ENCODE data around the gene TBC1D25. TPM values are rescaled to one million over a fixed set of nuclear protein-coding genes. Genes with fewer than 3 reads are reported as not detected.

TBC1D25 gene
- total RNA-seq, 1 experiment from 2014 or later, result 7.5 TPM

DNA sequence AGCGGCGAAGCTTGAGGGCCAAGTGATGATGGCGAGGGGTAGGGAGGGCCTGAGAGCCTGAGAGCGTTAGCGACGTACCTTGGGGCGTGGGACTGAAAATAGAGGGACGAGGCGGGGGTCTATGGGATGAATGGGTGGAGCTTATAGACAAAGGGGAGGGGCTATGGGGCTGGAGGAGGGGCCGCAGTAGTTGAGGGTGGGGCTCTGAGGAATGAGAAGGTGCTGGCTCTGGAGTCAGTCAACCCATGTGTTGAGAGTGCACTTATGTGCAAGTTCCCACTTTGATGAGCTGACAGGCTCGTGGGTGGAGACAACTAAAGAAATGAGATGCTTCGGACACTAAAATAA, 488 bp downstream of the TBC1D25 start:
- ChIA-PET POLR2A (no interaction called here), CTCF (interaction anchor here (0.8 to 1.2 kb wide), 3 partner anchors 8 to 17 kb away, joined by 3 to 4 read pairs (median 4); no protein-coding TSS in a partner anchor)
- Mint-ChIP-seq H3K9me3 (no peaks in the 10 kb centered on the region), H3K27me3 (ENCODE audit: low read depth) (no peaks in the 10 kb centered on the region), H3K4me3 (peak overlapping the region; percentile 84), H3K27ac (peak overlapping the region; percentile 90), H3K36me3 (peaks cover 3% of the 10 kb centered on the region), H3K4me1 (peaks cover 7% of the 10 kb centered on the region)
- ATAC-seq, result peak; percentile 74
- no peak for TF ChIP-seq ELF4 (CRISPR knock-in tag; IDR thresholded peaks at IDR 0.05; ENCODE audit: low read depth)
- no peak for TF ChIP-seq ZNF138 (CRISPR knock-in tag; conservative IDR thresholded peaks at IDR 0.05)
- DNase-seq (ENCODE audit: low spot score), result peak; percentile 51

GRCh38 chrX:48540480-48540879, 966 bp downstream of the TBC1D25 start:
- peaks cover 7% of the 10 kb centered on the region for H3K4me1 Mint-ChIP-seq
- TF ChIP-seq SOX15 (CRISPR knock-in tag; IDR thresholded peaks at IDR 0.05), result no peak
- no peak for TF ChIP-seq MLX (CRISPR knock-in tag; IDR thresholded peaks at IDR 0.05)
- no peak for TF ChIP-seq TCF7 (CRISPR knock-in tag; IDR thresholded peaks at IDR 0.05; ENCODE audit: low read depth)
- TF ChIP-seq ELF4 (CRISPR knock-in tag; IDR thresholded peaks at IDR 0.05; ENCODE audit: low read depth), result no peak
- TF ChIP-seq PRRX2 (CRISPR knock-in tag; IDR thresholded peaks at IDR 0.05), result no peak
- TF ChIP-seq NR2C2 (CRISPR knock-in tag; IDR thresholded peaks at IDR 0.05), result no peak
- TF ChIP-seq ZNF263 (CRISPR knock-in tag; IDR thresholded peaks at IDR 0.05; ENCODE audit: low read depth), result no peak
- no peak for TF ChIP-seq NFATC4 (CRISPR knock-in tag; IDR thresholded peaks at IDR 0.05)
- TF ChIP-seq, protein P1, sequence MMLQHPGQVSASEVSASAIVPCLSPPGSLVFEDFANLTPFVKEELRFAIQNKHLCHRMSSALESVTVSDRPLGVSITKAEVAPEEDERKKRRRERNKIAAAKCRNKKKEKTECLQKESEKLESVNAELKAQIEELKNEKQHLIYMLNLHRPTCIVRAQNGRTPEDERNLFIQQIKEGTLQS (CRISPR knock-in tag; conservative IDR thresholded peaks at IDR 0.05), result no peak
- no peak for TF ChIP-seq ZNF416 (CRISPR knock-in tag; IDR thresholded peaks at IDR 0.05)
- TF ChIP-seq NR1H2 (CRISPR knock-in tag; IDR thresholded peaks at IDR 0.05), result no peak
- TF ChIP-seq, protein P2, sequence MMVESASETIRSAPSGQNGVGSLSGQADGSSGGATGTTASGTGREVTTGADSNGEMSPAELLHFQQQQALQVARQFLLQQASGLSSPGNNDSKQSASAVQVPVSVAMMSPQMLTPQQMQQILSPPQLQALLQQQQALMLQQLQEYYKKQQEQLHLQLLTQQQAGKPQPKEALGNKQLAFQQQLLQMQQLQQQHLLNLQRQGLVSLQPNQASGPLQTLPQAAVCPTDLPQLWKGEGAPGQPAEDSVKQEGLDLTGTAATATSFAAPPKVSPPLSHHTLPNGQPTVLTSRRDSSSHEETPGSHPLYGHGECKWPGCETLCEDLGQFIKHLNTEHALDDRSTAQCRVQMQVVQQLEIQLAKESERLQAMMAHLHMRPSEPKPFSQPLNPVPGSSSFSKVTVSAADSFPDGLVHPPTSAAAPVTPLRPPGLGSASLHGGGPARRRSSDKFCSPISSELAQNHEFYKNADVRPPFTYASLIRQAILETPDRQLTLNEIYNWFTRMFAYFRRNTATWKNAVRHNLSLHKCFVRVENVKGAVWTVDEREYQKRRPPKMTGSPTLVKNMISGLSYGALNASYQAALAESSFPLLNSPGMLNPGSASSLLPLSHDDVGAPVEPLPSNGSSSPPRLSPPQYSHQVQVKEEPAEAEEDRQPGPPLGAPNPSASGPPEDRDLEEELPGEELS (CRISPR knock-in tag; IDR thresholded peaks at IDR 0.05), result no peak
- TF ChIP-seq, protein P3, sequence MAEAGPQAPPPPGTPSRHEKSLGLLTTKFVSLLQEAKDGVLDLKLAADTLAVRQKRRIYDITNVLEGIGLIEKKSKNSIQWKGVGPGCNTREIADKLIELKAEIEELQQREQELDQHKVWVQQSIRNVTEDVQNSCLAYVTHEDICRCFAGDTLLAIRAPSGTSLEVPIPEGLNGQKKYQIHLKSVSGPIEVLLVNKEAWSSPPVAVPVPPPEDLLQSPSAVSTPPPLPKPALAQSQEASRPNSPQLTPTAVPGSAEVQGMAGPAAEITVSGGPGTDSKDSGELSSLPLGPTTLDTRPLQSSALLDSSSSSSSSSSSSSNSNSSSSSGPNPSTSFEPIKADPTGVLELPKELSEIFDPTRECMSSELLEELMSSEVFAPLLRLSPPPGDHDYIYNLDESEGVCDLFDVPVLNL (CRISPR knock-in tag; IDR thresholded peaks at IDR 0.05; ENCODE audit: borderline replicate concordance, low read depth), result no peak
- TF ChIP-seq ZNF138 (CRISPR knock-in tag; conservative IDR thresholded peaks at IDR 0.05), result no peak
- TF ChIP-seq ZNF671 (CRISPR knock-in tag; IDR thresholded peaks at IDR 0.05), result no peak
- TF ChIP-seq FOXP1 (CRISPR knock-in tag; IDR thresholded peaks at IDR 0.05; ENCODE audit: borderline replicate concordance), result no peak
- TF ChIP-seq, protein P4, sequence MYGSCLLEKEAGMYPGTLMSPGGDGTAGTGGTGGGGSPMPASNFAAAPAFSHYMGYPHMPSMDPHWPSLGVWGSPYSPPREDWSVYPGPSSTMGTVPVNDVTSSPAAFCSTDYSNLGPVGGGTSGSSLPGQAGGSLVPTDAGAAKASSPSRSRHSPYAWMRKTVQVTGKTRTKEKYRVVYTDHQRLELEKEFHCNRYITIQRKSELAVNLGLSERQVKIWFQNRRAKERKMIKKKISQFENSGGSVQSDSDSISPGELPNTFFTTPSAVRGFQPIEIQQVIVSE (CRISPR knock-in tag; IDR thresholded peaks at IDR 0.05; ENCODE audit: borderline replicate concordance), result no peak
- no peak for TF ChIP-seq ZNF121 (CRISPR knock-in tag; IDR thresholded peaks at IDR 0.05)
- CTCF ChIA-PET, result interaction anchor here (0.8 to 1.2 kb wide), 2 partner anchors 8 to 18 kb away, joined by 3 to 4 read pairs; no protein-coding TSS in a partner anchor
- peaks cover 5% of the 10 kb centered on the region for H3K36me3 Mint-ChIP-seq
- H3K4me3 Mint-ChIP-seq, result peak overlapping the region; percentile 84
- H3K27me3 Mint-ChIP-seq (ENCODE audit: low read depth), result no peaks in the 10 kb centered on the region
- DNase-seq (ENCODE audit: low spot score) (no peak), ATAC-seq (no peak)
- POLR2A ChIA-PET, result no interaction called here
- peak overlapping the region; percentile 90 for H3K27ac Mint-ChIP-seq
- H3K9me3 Mint-ChIP-seq, result no peaks in the 10 kb centered on the region

- ATAC-seq, result no peak
- ChIA-PET CTCF (no interaction called here), POLR2A (no interaction called here)
- Mint-ChIP-seq H3K27ac (no peak overlapping the region), H3K9me3 (no peaks in the 10 kb centered on the region), H3K27me3 (ENCODE audit: low read depth) (no peaks in the 10 kb centered on the region), H3K4me1 (peaks cover 7% of the 10 kb centered on the region), H3K4me3 (no peak overlapping the region), H3K36me3 (peaks cover 6% of the 10 kb centered on the region)
- DNase-seq (ENCODE audit: low spot score), result no peak
- TF ChIP-seq, protein P3 (CRISPR knock-in tag; IDR thresholded peaks at IDR 0.05; ENCODE audit: borderline replicate concordance, low read depth), result no peak
- TF ChIP-seq MYBL2 (CRISPR knock-in tag; IDR thresholded peaks at IDR 0.05) (no peak), E2F1 (CRISPR knock-in tag; IDR thresholded peaks at IDR 0.05) (no peak), TEAD1 (CRISPR knock-in tag; IDR thresholded peaks at IDR 0.05) (no peak), SMAD3 (CRISPR knock-in tag; IDR thresholded peaks at IDR 0.05; ENCODE audit: borderline replicate concordance) (no peak), NR1H2 (CRISPR knock-in tag; IDR thresholded peaks at IDR 0.05) (no peak)
- TF ChIP-seq, protein P5, sequence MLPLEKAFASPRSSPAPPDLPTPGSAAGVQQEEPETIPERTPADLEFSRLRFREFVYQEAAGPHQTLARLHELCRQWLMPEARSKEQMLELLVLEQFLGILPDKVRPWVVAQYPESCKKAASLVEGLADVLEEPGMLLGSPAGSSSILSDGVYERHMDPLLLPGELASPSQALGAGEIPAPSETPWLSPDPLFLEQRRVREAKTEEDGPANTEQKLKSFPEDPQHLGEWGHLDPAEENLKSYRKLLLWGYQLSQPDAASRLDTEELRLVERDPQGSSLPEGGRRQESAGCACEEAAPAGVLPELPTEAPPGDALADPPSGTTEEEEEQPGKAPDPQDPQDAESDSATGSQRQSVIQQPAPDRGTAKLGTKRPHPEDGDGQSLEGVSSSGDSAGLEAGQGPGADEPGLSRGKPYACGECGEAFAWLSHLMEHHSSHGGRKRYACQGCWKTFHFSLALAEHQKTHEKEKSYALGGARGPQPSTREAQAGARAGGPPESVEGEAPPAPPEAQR (CRISPR knock-in tag; IDR thresholded peaks at IDR 0.05), result no peak
These were observed 1.8 kb downstream of the TBC1D25 start for GRCh38 chrX:48541140-48541814.

Measured in WTC11 (cell line).